NCI-H128 (cell line): ENCODE results near the gene LUZP1.

Source experiments
- DNase-seq: peaks from one replicate; lab custom pipeline; 2025; ENCODE audit not compliant: unreplicated experiment; lab: John Stamatoyannopoulos, UW

LUZP1 gene

GRCh38 chr1:23156940-23157339, 11.7 kb downstream of the LUZP1 start:
- no peak for DNase-seq

- DNase-seq = no peak
These were observed 15.5 kb downstream of the LUZP1 start for GRCh38 chr1:23152966-23153684.

- DNase-seq = no peak
These were observed 17.9 kb downstream of the LUZP1 start for GRCh38 chr1:23150742-23151141.

GRCh38 chr1:23150125-23150524, 18.5 kb downstream of the LUZP1 start:
- no peak for DNase-seq

GRCh38 chr1:23149114-23149513, 19.5 kb downstream of the LUZP1 start:
- no peak for DNase-seq

- no peak for DNase-seq
These were observed 20.6 kb downstream of the LUZP1 start for GRCh38 chr1:23148084-23148483.

- no peak for DNase-seq
These were observed 27.6 kb downstream of the LUZP1 start for GRCh38 chr1:23140940-23141596.

GRCh38 chr1:23135268-23135667, 33.4 kb downstream of the LUZP1 start:
- no peak for DNase-seq

- DNase-seq = no peak
These were observed 34.6 kb downstream of the LUZP1 start for GRCh38 chr1:23134055-23134454.

GRCh38 chr1:23133587-23133986, 35.1 kb downstream of the LUZP1 start:
- no peak for DNase-seq

- no peak for DNase-seq
These were observed 36.6 kb downstream of the LUZP1 start for GRCh38 chr1:23132033-23132432.

GRCh38 chr1:23129846-23130245, 38.8 kb downstream of the LUZP1 start:
- DNase-seq = no peak

GRCh38 chr1:23126801-23127200, 41.9 kb downstream of the LUZP1 start:
- no peak for DNase-seq

- no peak for DNase-seq
These were observed 42.5 kb downstream of the LUZP1 start for GRCh38 chr1:23126200-23126599.

- DNase-seq = no peak
These were observed 43.2 kb downstream of the LUZP1 start for GRCh38 chr1:23125489-23125888.

- DNase-seq = no peak
These were observed 44.2 kb downstream of the LUZP1 start for GRCh38 chr1:23124259-23125026.

- no peak for DNase-seq
These were observed 45.1 kb downstream of the LUZP1 start for GRCh38 chr1:23123528-23123927.

- no peak for DNase-seq
These were observed 45.9 kb downstream of the LUZP1 start for GRCh38 chr1:23122796-23123195.

- no peak for DNase-seq
These were observed 46.5 kb downstream of the LUZP1 start for GRCh38 chr1:23122023-23122748.

- no peak for DNase-seq
These were observed 48.3 kb downstream of the LUZP1 start for GRCh38 chr1:23120383-23120782.
